ENCODE results near the gene MYL2.

MYL2 gene

DNA sequence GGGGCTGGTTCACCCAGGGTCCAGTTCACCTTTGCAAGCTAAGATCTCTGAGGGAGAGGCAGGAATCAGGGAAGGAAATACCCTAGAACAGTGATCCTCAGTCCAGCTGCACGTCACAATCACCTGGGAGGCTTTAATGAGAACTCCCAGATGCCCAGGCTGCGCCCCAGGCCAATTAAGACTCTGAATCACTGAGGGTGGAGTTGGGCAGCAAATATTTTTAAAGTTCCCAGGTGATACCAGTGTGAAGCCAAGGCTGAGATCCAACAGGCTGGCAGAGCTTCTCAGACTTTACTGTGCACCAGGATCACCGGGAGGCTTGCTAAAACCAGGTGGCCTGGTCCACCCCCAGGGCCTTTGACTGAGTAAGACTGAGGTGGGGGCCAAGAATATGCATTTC is 23.8 kb downstream of the MYL2 start:
- DNase-seq (ENCODE audit: low read depth) = no peak

DNA sequence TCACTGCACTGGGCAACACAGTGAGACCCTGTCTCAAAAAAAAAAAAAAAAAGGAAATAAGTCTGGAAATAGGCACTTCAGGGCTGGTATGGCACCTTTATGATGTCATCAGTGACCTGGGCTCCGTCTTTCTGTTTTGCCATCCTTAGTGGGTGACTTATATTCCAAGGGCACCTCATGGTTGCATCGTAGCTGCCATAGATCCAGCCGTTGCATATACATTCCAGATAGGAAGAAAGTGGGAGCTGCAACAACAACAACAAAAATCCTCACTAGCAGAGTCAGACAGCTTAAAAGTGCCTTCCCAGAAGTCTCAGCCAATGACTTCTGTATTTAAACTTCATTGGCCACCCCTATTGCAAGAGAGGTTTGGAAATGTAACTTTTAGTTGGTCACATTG is 26.4 kb downstream of the MYL2 start:
- DNase-seq (ENCODE audit: low read depth) = no peak

DNA sequence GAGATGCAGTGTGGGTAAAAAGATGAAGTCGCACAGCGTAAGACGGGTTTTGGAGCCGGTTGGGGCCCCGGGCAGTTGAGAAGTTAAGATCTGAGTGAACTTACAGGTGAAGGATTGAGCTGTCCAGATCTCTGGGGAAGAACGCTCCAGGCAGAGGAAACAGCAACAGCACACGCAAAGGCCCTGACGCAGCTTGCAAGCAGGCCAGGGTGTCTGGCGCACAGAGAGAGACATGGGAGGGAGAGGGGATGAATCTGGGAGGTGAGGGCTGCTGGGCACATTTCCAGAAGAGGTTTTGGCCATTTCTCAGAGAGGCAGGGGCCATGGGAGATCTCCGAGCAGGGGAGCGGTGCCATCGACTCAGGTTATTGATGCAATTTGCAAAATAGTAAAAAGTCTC is 31.0 kb downstream of the MYL2 start:
- no peak for DNase-seq (ENCODE audit: low read depth)

DNA sequence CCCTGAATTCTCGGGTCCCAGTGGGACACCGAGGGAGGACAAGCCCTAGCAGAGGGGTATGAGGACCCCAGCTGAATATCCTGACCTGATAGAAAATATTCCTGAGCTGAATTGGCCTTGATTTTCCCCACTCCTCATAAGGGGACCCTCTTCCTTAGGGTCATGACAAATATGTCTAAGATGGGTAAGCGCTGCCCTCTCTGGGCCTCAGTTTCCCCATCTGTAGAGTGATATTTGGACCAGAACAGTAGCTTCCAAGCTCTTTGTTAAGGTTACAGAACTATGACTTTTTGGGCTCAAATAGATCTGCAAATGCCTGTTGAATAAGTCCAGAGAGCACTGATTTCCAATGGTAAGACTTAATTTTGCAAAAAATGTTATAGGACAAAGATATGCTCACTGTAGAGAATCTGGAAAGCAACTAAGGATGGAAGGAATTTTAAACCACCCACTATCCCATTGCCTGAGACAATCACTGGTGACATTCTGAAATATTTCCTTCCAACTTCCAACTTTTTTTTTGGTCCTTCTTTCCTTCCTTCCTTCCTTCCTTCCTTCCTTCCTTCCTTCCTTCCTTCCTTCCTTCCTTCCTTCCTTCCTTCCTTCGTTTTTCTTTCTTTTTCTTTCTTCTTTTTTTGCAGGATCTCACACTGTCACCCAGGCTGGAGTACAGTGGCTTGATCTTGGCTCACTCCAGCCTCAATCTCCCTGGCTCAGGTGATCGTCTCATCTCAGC is 32.0 kb downstream of the MYL2 start:
- DNase-seq (ENCODE audit: low read depth) = no peak

DNA sequence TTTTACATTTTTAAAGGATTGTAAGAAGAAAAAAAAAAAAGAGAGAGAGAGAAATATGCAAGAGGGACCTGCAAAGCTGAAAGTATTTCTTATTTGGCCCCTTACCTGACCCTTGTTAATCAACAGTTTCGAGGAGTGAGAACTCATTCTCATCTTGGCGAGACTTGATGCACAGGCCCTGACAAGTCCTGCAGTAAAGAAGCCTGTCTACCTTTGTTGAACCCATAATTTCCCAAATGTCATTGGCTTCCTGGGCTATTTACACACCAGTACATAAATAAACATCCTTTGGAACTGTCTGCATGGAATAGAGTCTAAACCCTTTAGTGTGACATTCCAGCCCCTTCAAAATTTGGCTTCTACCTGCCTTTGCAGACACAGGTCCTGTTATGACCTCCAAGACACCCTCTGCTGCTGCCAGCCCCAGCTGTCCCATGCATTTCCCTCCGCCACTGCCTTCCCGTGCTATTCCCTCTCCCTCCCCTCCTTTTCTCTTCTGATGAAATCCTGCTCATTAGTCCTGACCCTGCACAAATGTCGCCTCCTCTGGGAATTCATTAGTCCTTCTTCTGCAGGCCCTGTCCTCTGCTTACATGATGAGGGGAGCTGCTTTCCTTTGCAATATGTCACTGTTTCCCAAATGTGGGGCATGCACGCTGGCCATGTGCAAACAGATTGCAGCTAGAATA is 35.1 kb downstream of the MYL2 start:
- no peak for DNase-seq (ENCODE audit: low read depth)

DNA sequence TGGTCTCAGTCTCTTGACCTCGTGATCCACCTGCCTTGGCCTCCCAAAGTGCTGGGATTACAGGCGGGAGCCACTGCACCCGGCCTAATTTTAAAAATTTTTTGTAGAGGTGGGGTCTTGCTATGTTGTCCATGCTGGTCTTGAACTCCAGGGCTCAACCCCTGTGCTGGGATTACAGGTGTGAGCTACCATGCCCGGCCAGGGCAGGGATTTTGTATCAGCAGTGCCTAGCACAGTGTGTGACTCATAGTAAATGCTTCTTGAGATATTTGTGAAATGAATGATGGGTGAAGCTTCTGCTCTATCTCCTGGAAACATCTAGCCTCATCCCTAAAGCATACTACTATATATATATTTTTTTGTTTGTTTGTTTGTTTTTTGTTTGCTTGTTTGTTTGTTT is 37.1 kb downstream of the MYL2 start:
- DNase-seq (ENCODE audit: low read depth) = no peak

DNA sequence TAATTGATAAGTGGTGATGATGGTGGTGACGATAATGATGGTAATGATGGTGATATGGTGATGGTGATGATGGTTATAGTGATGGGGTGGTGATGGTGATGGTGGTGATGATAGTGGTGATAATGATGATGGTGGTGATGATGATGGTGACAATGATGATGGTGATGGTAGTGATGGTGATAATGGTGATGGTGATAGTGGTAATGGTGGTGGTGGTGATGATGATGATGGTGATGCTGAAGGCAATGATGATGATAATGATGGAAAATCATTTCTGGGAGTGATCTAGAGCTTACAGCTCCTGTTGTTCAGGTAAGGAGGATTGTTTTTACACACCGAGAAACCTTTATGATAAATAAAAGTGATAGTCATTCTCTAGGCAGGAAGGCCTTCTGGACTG is 39.7 kb downstream of the MYL2 start:
- no peak for DNase-seq (ENCODE audit: low read depth)

DNA sequence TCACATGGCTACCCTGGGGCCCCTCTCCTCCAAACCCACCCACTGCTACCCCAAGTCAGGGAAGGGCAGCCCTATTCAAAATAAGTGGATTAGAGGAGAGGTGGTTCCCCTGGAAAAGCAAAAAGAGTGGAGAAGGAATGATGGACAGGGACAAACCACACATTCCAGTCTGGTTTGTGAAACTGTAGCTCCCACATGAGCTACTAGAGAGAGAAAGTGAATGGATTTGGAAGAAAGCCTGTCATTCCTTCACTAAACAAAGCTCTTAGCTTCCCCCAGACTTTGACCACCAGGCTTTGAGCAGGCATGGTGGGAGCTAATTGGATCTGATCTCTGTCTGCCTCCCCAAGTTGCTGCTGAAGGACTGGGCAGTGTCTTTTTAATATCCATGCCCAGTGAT is 45.6 kb downstream of the MYL2 start:
- DNase-seq (ENCODE audit: low read depth) = no peak

DNA sequence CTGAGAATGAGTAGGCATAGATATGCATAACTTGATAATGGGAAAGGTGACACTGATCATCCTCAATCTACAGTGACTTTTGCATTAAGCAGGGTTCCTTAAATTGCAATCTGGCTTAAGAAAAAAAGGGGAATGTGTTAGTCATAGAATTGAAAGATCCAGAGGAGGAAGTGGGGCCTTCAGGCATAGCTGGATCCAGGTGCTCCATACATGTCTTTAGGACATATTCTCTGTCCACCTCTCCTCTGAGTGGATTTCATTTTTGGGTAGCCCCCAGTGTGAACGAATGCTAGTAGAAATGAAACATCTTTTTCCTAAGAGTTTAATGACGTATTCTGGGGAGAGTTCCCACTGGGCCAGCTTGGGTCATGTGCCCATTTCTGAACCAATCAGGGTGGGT is 46.0 kb downstream of the MYL2 start:
- no peak for DNase-seq (ENCODE audit: low read depth)

DNA sequence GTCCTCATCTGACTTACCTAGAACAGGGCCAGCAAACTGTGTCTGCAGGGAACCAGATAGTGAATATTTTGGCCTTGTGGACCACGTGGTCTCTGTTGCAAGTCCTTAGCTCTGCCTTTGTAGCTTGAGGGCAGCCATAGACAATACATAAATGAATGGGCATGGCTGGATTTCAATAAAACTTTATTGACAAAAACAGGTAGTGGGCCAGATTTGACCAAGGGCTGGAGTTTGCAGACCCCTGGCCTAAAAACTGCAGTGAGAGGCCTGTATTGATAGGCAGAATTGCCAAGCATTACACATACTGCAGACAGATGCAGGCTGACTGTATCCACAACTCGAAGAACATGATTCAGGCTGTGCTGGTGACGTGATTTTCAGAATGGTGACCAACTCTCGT is 48.3 kb downstream of the MYL2 start:
- no peak for DNase-seq (ENCODE audit: low read depth)

DNA sequence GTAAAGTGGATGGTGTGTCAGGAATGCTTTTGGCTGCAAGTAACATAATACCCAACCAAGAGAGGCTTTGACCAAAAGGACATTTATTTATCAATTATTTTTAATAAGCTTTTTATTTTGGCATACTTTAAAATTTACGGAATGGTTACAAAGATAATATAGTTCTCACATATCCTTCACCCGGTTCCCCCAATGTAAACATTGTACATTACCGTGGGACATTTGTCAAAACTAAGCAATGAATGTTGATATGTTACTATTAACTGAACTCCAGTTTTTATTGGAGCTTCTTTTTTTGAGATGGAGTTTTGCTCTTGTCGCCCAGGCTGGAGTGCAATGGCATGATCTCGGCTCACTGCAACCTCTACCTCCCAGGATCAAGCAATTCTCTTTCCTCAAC is 50.6 kb downstream of the MYL2 start:
- DNase-seq (ENCODE audit: low read depth) = no peak

DNA sequence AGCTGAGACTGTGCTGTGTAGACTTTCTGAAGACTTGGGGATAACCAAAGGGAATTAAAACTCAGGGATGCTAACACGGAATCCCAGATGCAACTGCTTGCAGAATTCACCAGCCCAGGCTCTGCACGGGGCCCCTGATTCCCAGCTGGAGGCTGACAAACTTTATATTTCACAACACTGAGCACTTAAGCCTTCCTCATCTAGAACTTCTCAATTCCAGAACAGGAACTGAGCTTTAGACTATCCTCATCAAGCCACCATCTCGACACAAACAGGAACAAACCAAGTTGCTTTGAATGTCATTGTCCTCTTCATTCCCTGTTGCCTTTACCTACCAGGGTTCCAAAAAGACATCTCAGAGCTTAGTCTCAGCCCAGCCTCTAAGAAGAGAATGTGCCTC is 51.4 kb downstream of the MYL2 start:
- no peak for DNase-seq (ENCODE audit: low read depth)

DNA sequence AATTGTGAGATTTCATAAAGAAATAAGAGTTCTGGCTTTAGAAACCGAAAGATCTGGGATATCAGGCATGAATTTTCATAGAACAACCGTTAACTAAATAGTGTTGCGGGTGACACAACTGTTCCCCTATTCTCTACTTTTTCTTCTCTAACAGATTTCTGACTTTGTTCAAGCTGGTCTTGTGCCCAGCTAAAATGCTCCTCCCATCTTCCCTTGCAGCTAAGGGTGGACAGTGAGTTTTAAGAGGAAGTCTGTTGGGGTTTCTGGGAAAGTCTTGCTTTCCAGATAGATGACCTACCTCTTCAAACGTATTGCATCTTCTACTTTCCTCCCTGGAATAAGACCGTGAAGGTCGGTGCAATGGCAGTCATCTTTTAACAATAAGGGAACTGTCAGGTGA is 54.9 kb downstream of the MYL2 start:
- DNase-seq (ENCODE audit: low read depth) = no peak

DNA sequence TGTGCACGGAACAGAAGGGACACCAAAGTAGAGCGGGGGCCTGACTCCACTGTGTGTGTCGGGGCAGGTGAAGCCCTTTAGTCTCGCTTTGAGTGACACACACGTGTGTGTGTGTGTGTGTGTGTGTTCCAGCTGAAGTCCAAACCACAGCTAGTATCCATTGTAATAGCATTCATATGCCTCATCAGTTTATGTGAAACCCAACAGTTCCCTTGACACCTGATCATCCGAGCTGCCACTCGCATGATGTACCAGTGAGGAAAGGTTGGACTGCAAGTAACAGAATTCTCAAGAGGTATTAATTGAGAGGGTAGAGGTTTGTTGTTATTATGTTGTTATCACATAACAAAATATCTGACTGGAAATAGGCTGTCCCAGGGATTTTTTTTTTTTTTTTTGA is 57.2 kb downstream of the MYL2 start:
- no peak for DNase-seq (ENCODE audit: low read depth)

DNA sequence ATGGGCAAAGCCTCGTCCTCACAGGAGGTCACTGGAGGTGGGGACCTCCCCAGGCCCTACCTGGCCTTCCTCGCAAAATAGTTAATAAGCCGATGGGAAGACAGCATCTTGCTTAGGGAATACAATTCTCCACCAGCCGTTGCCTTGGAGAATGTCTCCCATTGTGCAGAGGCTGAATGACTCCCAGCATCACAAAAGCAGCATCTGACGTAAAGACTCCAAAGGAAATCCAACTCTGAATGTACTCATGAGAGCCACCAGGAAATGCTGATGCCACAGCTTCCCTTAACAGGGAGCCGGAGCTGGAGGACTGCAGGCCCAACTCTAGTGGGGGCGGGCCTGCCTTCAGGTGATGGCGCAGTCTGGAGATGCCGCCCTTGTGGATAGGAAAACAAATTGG is 58.0 kb downstream of the MYL2 start:
- no peak for DNase-seq (ENCODE audit: low read depth)

DNA sequence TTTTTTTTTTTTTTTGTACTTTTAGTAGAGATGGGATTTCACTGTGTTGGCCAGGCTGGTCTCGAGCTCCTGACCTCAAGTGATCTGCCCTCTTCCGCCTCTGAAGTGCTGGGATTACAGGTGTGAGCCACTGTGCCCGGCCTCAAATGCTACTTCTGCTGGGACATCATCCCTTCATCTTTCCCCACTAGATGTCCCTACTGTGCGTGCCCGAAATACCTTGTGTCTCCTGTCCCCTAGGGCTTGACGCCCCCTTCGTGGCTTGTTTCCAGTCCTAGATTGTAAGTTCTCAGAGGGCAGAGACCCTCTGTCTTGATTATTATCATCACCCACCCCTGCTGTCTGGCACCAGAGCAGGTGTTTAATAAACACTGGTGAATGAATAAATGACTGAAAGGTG is 58.6 kb downstream of the MYL2 start:
- DNase-seq (ENCODE audit: low read depth) = no peak
